Gastrocnemius medialis (tissue), 4 donors: Measurements from ENCODE around the gene PPM1L. TPM values are rescaled to one million over a fixed set of nuclear protein-coding genes. Genes with fewer than 3 reads are reported as not detected.

Experiments used
- ATAC-seq, 2 donors: fragments of 150-250 bp; one replicate each; pipeline ENCODE4 v1.9.1; 2016
- DNase-seq, 2 donors: peaks; one replicate each; pipeline ENCODE4 v3.0.0-alpha.2; 2019
- H3K27ac ChIP-seq, 4 donors: fragments of 200-600 bp; sonication (generic); 1 replicate in 1 of 4; 2 replicates in 3 of 4; pipeline ENCODE4 v1.5.1; 2016 to 2018; ENCODE audit warnings: mild to moderate bottlenecking in 2 of 4, moderate library complexity in 1 of 4
- H3K27me3 ChIP-seq, 3 donors: fragments of 200-600 bp; sonication (generic) in 2 of 3; 1 replicate in 1 of 3; 2 replicates in 2 of 3; pipeline versions ENCODE4 v1.5.1 to v1.6.0; 2016 to 2019; ENCODE audit warnings: mild to moderate bottlenecking in 1 of 3, moderate library complexity in 1 of 3
- H3K36me3 ChIP-seq, 2 donors: fragments of 200-600 bp; sonication (generic) in 1 of 2; one replicate each; pipeline ENCODE4 v1.5.1; 2017 to 2018
- H3K4me1 ChIP-seq, 2 donors: fragments of 200-600 bp; sonication (generic) in 1 of 2; one replicate each; pipeline ENCODE4 v1.5.1; 2016 to 2017; ENCODE audit warnings: mild to moderate bottlenecking in 2 of 2
- H3K4me3 ChIP-seq, 4 donors: fragments of 200-600 bp; sonication (generic) in 3 of 4; 1 replicate in 1 of 4; 2 replicates in 3 of 4; pipeline ENCODE4 v1.5.1; 2016 to 2019; ENCODE audit warnings: mild to moderate bottlenecking in 2 of 4
- H3K9me3 ChIP-seq, 3 donors: fragments of 200-600 bp; sonication (generic) in 2 of 3; 1 replicate in 1 of 3; 2 replicates in 2 of 3; pipeline ENCODE4 v1.5.1; 2016 to 2019
- POLR2A ChIP-seq, 2 donors: fragments of 450-650 bp; IDR thresholded peaks; one replicate each; pipeline ENCODE4 v1.6.1; 2017; ENCODE audit warnings: antibody characterized with exemption in 2 of 2, mild to moderate bottlenecking in 2 of 2, moderate library complexity in 2 of 2
- in situ Hi-C, 4 donors: fragments of 200-750 bp; cut with MboI; loops; one replicate each; pipeline versions ENCODE4 v1.15.0 to v1.8.0; 2017; ENCODE audit warnings: low sequenced_read_pairs in 4 of 4
- intact Hi-C: fragments of 100-400 bp; cut with DNase I; formaldehyde crosslinking; loops from one replicate; pipeline ENCODE4 v1.15.1; 2023; ENCODE audit warnings: low total_unique reads
- total RNA-seq, 4 donors: library from RNA; depleted of rRNA; stranded (reverse); fragments of >200 nt; gene quantifications; one replicate each; pipeline versions ENCODE4 v1.1.0 to v1.2.3, GENCODE V29; 2016
- TF ChIP-seq, protein P1 (sequence below), 5 experiments: fragments of 450-650 bp in 3 of 5; fragments of 200-600 bp in 2 of 5; sonication (generic) in 2 of 5; IDR thresholded peaks in 4 of 5; conservative IDR thresholded peaks in 1 of 5; 1 replicate in 4 of 5; 2 replicates in 1 of 5; pipeline ENCODE4 v1.5.1; 2016 to 2019; ENCODE audit warnings: antibody characterized with exemption in 5 of 5, mild to moderate bottlenecking in 3 of 5, moderate library complexity in 3 of 5

Gene PPM1L
- total RNA-seq, 4 donors from 2014 or later = 85.0 to 243 (median 122) TPM

- Histone ChIP-seq H3K9me3 (no peaks in the 10 kb centered on the region), H3K27ac (no peak overlapping the region), H3K4me3 (no peak overlapping the region), H3K27me3 (no peaks in the 10 kb centered on the region), H3K36me3 (no peaks in the 10 kb centered on the region), H3K4me1 (peaks cover 10 to 26% of the 10 kb centered on the region in 2 donors)
- ATAC-seq (no peak), DNase-seq (no peak)
- no peak for TF ChIP-seq POLR2A (IDR thresholded peaks at IDR 0.05)
- TF ChIP-seq, protein P1, sequence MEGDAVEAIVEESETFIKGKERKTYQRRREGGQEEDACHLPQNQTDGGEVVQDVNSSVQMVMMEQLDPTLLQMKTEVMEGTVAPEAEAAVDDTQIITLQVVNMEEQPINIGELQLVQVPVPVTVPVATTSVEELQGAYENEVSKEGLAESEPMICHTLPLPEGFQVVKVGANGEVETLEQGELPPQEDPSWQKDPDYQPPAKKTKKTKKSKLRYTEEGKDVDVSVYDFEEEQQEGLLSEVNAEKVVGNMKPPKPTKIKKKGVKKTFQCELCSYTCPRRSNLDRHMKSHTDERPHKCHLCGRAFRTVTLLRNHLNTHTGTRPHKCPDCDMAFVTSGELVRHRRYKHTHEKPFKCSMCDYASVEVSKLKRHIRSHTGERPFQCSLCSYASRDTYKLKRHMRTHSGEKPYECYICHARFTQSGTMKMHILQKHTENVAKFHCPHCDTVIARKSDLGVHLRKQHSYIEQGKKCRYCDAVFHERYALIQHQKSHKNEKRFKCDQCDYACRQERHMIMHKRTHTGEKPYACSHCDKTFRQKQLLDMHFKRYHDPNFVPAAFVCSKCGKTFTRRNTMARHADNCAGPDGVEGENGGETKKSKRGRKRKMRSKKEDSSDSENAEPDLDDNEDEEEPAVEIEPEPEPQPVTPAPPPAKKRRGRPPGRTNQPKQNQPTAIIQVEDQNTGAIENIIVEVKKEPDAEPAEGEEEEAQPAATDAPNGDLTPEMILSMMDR (IDR thresholded peaks at IDR 0.05 in 4 of 5, conservative IDR thresholded peaks at IDR 0.05 in 1 of 5) = no peak
- intact Hi-C loops = no loop called here
- in situ Hi-C loops = no loop called here
These were observed 7.8 kb upstream of the PPM1L start for GRCh38 chr3:160748231-160748630.

- Histone ChIP-seq H3K4me1 (peaks cover 15 to 32% of the 10 kb centered on the region in 2 donors), H3K36me3 (no peaks in the 10 kb centered on the region), H3K9me3 (no peaks in the 10 kb centered on the region), H3K27ac (no peak overlapping the region), H3K4me3 (no peak overlapping the region), H3K27me3 (no peaks in the 10 kb centered on the region)
- in situ Hi-C loops (no loop called here), intact Hi-C loops (no loop called here)
- no peak for ATAC-seq
- no peak for DNase-seq
- TF ChIP-seq, protein P1 (IDR thresholded peaks at IDR 0.05 in 4 of 5, conservative IDR thresholded peaks at IDR 0.05 in 1 of 5) = no peak
- TF ChIP-seq POLR2A (IDR thresholded peaks at IDR 0.05) = no peak
These were observed 7.2 kb upstream of the PPM1L start for GRCh38 chr3:160748787-160749186.

DNA sequence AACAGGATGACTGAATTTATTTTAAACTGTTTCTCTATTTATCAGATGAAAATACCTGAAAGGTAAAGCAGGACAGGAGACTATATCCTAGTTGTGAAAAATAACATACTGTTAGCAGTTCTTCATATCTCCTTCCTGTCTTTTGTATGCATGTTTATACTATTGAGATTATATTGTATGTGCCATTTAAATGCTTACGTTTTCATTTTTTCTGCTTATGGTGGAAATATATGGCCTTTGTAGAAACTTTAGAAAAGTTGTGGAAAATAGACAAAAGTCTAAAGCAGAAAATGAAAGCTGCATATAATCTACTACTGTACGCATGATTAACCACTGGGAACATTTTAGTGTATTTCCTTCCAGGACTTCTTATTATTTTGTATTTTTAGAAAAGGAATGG, 2.1 kb upstream of the PPM1L start:
- in situ Hi-C loops (loop anchor here in 2 of 4 donors (10.0 kb wide), 2 partner anchors 51 to 189 kb away; partner anchors contain the start of gene KPNA4 (in 2 of the 2)), intact Hi-C loops (loop anchor here (10.0 kb wide), 1 partner anchor 899 kb away; no protein-coding TSS in a partner anchor)
- TF ChIP-seq, protein P1 (IDR thresholded peaks at IDR 0.05 in 4 of 5, conservative IDR thresholded peaks at IDR 0.05 in 1 of 5) = no peak
- TF ChIP-seq POLR2A (IDR thresholded peaks at IDR 0.05) = no peak
- H3K9me3 ChIP-seq = no peaks in the 10 kb centered on the region
- peak overlapping the region; percentile 94 to 99 (median 96) for H3K27ac ChIP-seq
- no peaks in the 10 kb centered on the region for H3K36me3 ChIP-seq
- H3K4me3 ChIP-seq = peak overlapping the region; percentile 82 to 97 (median 89)
- ATAC-seq = no peak
- peaks cover 16% of the 10 kb centered on the region in 2 donors for H3K4me1 ChIP-seq
- H3K27me3 ChIP-seq = no peaks in the 10 kb centered on the region
- DNase-seq = no peak

- no peaks in the 10 kb centered on the region for H3K36me3 ChIP-seq
- no peaks in the 10 kb centered on the region for H3K9me3 ChIP-seq
- no peaks in the 10 kb centered on the region for H3K27me3 ChIP-seq
- H3K27ac ChIP-seq = peak overlapping the region; percentile 94 to 99 (median 96)
- peak overlapping the region; percentile 82 to 97 (median 89) for H3K4me3 ChIP-seq
- H3K4me1 ChIP-seq = peaks cover 16 to 19% of the 10 kb centered on the region in 2 donors
- intact Hi-C loops = loop anchor here (10.0 kb wide), 1 partner anchor 900 kb away; no protein-coding TSS in a partner anchor
- ATAC-seq = peak in 1 of 2 donors; percentile 26
- no peak for TF ChIP-seq POLR2A (IDR thresholded peaks at IDR 0.05)
- TF ChIP-seq, protein P1 (IDR thresholded peaks at IDR 0.05 in 4 of 5, conservative IDR thresholded peaks at IDR 0.05 in 1 of 5) = no peak
- in situ Hi-C loops = loop anchor here in 2 of 4 donors (10.0 kb wide), 2 partner anchors 50 to 190 kb away; partner anchors contain the start of gene KPNA4 (in 2 of the 2)
- peak; percentile 19 to 38 for DNase-seq
These were observed 1.6 kb upstream of the PPM1L start for GRCh38 chr3:160754371-160754854.
